ENCODE measurements around the gene TRIM66. TPM values are rescaled to one million over a fixed set of nuclear protein-coding genes. Genes with fewer than 3 reads are reported as not detected.
A peak's percentile ranks its signal among the peaks of the same experiment; 100 is the strongest.

The TRIM66 gene
- total and polyA plus RNA-seq, 3 donors from 2014 or later = 37.4 to 49.6 (median 49.2) TPM

DNA sequence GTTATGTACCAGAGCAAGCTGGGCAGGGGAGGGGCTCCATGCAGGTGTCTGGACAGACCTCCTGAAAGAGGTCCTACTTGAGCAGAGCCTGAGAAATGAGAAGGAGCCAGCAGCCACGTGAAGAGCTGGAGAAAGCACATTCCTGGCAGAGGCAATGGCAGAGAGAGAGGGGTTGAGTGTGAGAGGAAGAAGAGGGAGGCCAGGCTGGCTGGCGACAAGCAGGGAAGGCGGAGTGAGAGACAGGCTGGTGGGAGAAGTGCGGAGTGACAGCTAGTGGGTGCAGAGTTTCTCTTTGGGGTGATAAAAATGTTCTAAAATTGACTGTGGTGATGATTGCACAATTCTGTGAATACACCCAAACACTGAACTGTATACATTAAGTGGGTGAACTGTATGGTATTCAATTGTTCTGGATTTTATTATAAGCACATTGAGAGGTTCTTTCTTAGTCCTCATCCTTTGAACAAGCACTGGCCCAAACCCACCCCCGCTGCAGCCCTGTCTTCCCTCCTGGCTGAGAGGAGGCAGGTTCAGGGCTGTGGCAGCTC, 29.5 kb upstream of the TRIM66 start:
- no peak for DNase-seq
- Histone ChIP-seq H3K27ac (peak overlapping the region in 1 of 2 donors; percentile 14), H3K36me3 (ENCODE audit: low read depth, missing control alignments) (no peaks in the 10 kb centered on the region), H3K4me1 (peaks cover 49% of the 10 kb centered on the region), H3K4me3 (no peak overlapping the region), H3K9me3 (no peaks in the 10 kb centered on the region), H3K27me3 (no peaks in the 10 kb centered on the region)
- TF ChIP-seq, protein P1, sequence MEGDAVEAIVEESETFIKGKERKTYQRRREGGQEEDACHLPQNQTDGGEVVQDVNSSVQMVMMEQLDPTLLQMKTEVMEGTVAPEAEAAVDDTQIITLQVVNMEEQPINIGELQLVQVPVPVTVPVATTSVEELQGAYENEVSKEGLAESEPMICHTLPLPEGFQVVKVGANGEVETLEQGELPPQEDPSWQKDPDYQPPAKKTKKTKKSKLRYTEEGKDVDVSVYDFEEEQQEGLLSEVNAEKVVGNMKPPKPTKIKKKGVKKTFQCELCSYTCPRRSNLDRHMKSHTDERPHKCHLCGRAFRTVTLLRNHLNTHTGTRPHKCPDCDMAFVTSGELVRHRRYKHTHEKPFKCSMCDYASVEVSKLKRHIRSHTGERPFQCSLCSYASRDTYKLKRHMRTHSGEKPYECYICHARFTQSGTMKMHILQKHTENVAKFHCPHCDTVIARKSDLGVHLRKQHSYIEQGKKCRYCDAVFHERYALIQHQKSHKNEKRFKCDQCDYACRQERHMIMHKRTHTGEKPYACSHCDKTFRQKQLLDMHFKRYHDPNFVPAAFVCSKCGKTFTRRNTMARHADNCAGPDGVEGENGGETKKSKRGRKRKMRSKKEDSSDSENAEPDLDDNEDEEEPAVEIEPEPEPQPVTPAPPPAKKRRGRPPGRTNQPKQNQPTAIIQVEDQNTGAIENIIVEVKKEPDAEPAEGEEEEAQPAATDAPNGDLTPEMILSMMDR (IDR thresholded peaks at IDR 0.05) = no peak
- TF ChIP-seq POLR2A (IDR thresholded peaks at IDR 0.05) = no peak
- intact Hi-C loops (cut with DNase I; ENCODE audit: low total_unique reads) = no loop called here
- 78 to 79% methylated on average over 5 of the region's 5 CpGs for WGBS, 2 donors

DNA sequence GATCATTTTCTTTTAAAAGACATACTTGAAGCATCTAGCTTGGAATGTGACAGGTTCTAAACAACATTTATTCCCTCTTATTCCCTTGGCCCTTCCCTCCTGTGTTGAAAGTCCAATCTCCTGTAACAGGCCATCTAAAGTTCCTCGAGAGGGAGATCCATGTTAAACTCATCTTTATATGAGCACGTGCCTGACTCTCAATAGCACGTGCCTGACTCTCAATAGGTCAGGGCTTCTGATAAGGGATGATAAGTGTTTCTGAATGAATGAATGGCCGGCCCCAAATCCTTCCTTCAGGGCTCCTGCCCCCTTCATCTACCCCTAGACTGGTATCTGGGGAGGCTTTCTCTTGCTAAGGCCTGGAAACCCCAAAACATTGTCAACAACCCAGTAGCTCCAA, 27.3 kb upstream of the TRIM66 start:
- Histone ChIP-seq H3K4me3 (no peak overlapping the region), H3K36me3 (ENCODE audit: low read depth, missing control alignments) (no peaks in the 10 kb centered on the region), H3K4me1 (peaks cover 38% of the 10 kb centered on the region), H3K27ac (peak overlapping the region; percentile 89 to 90), H3K27me3 (no peaks in the 10 kb centered on the region), H3K9me3 (no peaks in the 10 kb centered on the region)
- intact Hi-C loops (cut with DNase I; ENCODE audit: low total_unique reads) = no loop called here
- TF ChIP-seq, protein P1 (IDR thresholded peaks at IDR 0.05) = no peak
- no peak for TF ChIP-seq POLR2A (IDR thresholded peaks at IDR 0.05)
- 70 to 78% methylated on average over 4 of the region's 4 CpGs for WGBS, 2 donors
- DNase-seq = no peak

DNA sequence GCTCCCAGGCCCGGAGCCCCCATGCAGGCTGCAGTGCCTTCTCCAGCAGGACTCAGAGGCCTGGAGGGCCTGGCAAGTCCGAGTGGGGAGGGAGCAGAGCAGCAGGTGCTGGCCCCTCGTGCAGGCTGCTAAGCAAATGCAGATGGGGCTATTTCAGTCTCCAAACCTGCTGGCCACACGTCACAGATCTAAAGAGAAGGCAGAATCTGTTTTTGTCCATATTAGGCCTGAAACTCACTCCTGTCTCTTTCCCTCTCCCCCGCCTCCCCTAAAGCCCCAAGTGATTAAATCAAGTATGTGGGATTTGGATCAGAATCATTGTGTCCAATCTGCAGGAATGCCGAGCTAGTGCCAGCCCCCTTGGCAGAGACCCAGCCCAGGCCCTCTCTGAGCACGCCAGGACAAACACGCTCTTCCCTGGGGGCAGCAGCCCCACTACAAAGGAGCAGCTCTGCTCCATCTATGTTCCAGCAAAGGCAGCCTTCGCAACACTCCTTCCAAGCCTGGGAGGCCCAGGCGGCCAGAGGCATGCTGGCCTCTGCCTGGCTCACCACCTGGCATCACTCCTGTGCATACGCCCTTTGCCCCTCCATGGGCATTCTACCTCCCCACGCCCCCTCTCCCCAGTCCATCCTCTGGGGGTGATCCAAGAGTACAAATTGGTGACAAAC, 26.7 kb upstream of the TRIM66 start:
- no peak overlapping the region for H3K4me3 ChIP-seq
- TF ChIP-seq POLR2A (IDR thresholded peaks at IDR 0.05) = no peak
- TF ChIP-seq, protein P1 (IDR thresholded peaks at IDR 0.05) = no peak
- H3K27me3 ChIP-seq = no peaks in the 10 kb centered on the region
- DNase-seq = peak; percentile 92
- H3K9me3 ChIP-seq = no peaks in the 10 kb centered on the region
- intact Hi-C loops (cut with DNase I; ENCODE audit: low total_unique reads) = no loop called here
- no peaks in the 10 kb centered on the region for H3K36me3 ChIP-seq (ENCODE audit: low read depth, missing control alignments)
- H3K27ac ChIP-seq = peak overlapping the region; percentile 89 to 90
- H3K4me1 ChIP-seq = peaks cover 37% of the 10 kb centered on the region
- 23 to 38% methylated on average over 11 to 12 of the region's 12 CpGs for WGBS, 2 donors

DNA sequence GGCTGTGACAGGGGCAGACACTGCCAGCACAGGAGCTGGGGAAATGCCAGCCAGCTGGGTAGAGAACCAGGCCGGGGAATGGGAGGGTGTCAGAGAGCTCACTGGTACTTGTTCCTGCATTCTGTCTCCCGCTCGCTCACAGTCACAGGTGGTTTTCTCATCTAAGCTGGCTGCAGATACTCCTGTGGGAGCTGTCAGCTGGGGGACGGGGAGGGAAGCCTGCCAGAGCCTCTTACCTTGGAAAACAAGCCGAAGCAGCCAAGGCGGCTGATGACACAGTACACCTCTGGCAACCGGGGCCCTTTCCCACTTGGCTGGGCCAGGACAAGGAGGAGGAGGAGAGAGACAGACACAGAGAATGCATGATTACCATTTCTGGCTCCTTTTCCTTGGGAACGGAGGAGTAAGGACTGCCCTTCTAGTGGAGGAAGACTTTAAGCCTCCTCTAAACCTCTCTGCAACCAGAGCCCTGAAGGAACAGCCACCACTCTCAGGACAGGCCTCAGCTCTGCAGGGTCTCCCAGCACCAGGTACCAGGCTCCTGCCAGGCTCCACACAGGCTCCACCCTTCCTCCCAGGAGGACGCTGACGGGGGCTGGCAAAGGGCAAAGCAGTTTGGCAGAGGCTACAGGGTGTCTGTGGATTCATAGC, 25.2 kb upstream of the TRIM66 start:
- no peak for TF ChIP-seq POLR2A (IDR thresholded peaks at IDR 0.05)
- TF ChIP-seq, protein P1 (IDR thresholded peaks at IDR 0.05) = no peak
- peak overlapping the region; percentile 89 to 90 for H3K27ac ChIP-seq
- intact Hi-C loops (cut with DNase I; ENCODE audit: low total_unique reads) = no loop called here
- H3K4me3 ChIP-seq = no peak overlapping the region
- no peaks in the 10 kb centered on the region for H3K9me3 ChIP-seq
- WGBS, 2 donors = 37 to 68% methylated on average over 9 to 10 of the region's 10 CpGs
- H3K36me3 ChIP-seq (ENCODE audit: low read depth, missing control alignments) = no peaks in the 10 kb centered on the region
- H3K27me3 ChIP-seq = no peaks in the 10 kb centered on the region
- DNase-seq = peak; percentile 91
- peaks cover 40% of the 10 kb centered on the region for H3K4me1 ChIP-seq
